SK-N-SH (cell line): ENCODE results near the gene CCDC78.

Experiments
- CHD2 ChIP-seq: fragments of 150-350 bp; IDR thresholded peaks from 2 replicates; pipeline ENCODE4 v1.6.1; 2018; ENCODE audit warnings: low read length; ENCODE audit not compliant: partially characterized antibody
- CTCF ChIP-seq: fragments of 200-600 bp; sonication (generic); IDR thresholded peaks from 2 replicates; pipeline ENCODE4 v1.6.1; 2017; ENCODE audit warnings: antibody characterized with exemption, mild to moderate bottlenecking, moderate library complexity
- EP300 ChIP-seq, 2 experiments: IDR thresholded peaks; 2 replicates each; pipeline versions ENCODE4 v1.4.0 to v1.6.1; 2012; ENCODE audit warnings: borderline replicate concordance in 1 of 2, low read depth in 1 of 2, low read length in 1 of 2
- FOXM1 ChIP-seq: IDR thresholded peaks from 2 replicates; pipeline ENCODE4 v1.4.0; 2012; ENCODE audit warnings: low read depth, mild to moderate bottlenecking
- POLR2AphosphoS5 ChIP-seq: IDR thresholded peaks from 2 replicates; pipeline ENCODE4 v1.6.1; 2012; ENCODE audit warnings: low read depth, low read length
- RAD21 ChIP-seq: IDR thresholded peaks from 2 replicates; pipeline ENCODE4 v1.6.1; 2012; ENCODE audit warnings: mild to moderate bottlenecking, low read length
- RXRA ChIP-seq: IDR thresholded peaks from 2 replicates; pipeline ENCODE4 v1.4.0; 2012; ENCODE audit warnings: low read depth, mild to moderate bottlenecking, borderline replicate concordance
- SIN3A ChIP-seq: IDR thresholded peaks from 2 replicates; pipeline ENCODE4 v1.6.1; 2012; ENCODE audit warnings: low read depth, mild to moderate bottlenecking, low read length, moderate library complexity, borderline replicate concordance
- TAF1 ChIP-seq: IDR thresholded peaks from 2 replicates; pipeline ENCODE4 v1.6.1; 2012; ENCODE audit warnings: low read depth, mild to moderate bottlenecking, low read length, moderate library complexity, borderline replicate concordance
- USF1 ChIP-seq: IDR thresholded peaks from 2 replicates; pipeline ENCODE4 v1.4.0; 2012; ENCODE audit warnings: low read depth, borderline replicate concordance
- ZBTB33 ChIP-seq: IDR thresholded peaks from 2 replicates; pipeline ENCODE4 v1.4.0; 2012; ENCODE audit warnings: low read depth, borderline replicate concordance
- TF ChIP-seq, protein P1 (sequence below): IDR thresholded peaks from 2 replicates; pipeline ENCODE4; 2012

GRCh38 chr16:739560-740458 lies 13.6 kb upstream of the CCDC78 start:
- TF ChIP-seq CTCF: no peak
- TF ChIP-seq ZBTB33: no peak
- no peak for TF ChIP-seq FOXM1
- no peak for TF ChIP-seq EP300 (IDR thresholded peaks at IDR 0.05; ENCODE audit: borderline replicate concordance in 1 of 2, low read depth in 1 of 2, low read length in 1 of 2)
- no peak for TF ChIP-seq TAF1
- TF ChIP-seq USF1: no peak
- TF ChIP-seq SIN3A: no peak
- TF ChIP-seq RXRA: no peak
- no peak for TF ChIP-seq CHD2
- TF ChIP-seq, protein P1, sequence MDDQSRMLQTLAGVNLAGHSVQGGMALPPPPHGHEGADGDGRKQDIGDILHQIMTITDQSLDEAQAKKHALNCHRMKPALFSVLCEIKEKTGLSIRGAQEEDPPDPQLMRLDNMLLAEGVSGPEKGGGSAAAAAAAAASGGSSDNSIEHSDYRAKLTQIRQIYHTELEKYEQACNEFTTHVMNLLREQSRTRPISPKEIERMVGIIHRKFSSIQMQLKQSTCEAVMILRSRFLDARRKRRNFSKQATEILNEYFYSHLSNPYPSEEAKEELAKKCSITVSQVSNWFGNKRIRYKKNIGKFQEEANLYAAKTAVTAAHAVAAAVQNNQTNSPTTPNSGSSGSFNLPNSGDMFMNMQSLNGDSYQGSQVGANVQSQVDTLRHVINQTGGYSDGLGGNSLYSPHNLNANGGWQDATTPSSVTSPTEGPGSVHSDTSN: no peak
- no peak for TF ChIP-seq POLR2AphosphoS5
- TF ChIP-seq RAD21: no peak
